ENCODE results near the gene VPS45.

The VPS45 gene

GRCh38 chr1:150072959-150073358 is 5.4 kb downstream of the VPS45 start:
- no peaks in the 10 kb centered on the region for H3K27me3 ChIP-seq (ENCODE audit: insufficient read depth, low read length)
- H3K36me3 ChIP-seq (ENCODE audit: insufficient read depth, low read length): peaks cover 63% of the 10 kb centered on the region
- WGBS: no CpG with 5 or more reads among the region's 3 CpGs
- no peak overlapping the region for H3K9ac ChIP-seq (ENCODE audit: low read depth, low read length)
- H3K4me1 ChIP-seq (ENCODE audit: insufficient read depth, low read length): no peaks in the 10 kb centered on the region
- H3K27ac ChIP-seq (ENCODE audit: low read depth, low read length): no peak overlapping the region
- H3K4me3 ChIP-seq (ENCODE audit: low read length): no peak overlapping the region
- H3K9me3 ChIP-seq (ENCODE audit: insufficient read depth, low read depth, low read length): no peaks in the 10 kb centered on the region

DNA sequence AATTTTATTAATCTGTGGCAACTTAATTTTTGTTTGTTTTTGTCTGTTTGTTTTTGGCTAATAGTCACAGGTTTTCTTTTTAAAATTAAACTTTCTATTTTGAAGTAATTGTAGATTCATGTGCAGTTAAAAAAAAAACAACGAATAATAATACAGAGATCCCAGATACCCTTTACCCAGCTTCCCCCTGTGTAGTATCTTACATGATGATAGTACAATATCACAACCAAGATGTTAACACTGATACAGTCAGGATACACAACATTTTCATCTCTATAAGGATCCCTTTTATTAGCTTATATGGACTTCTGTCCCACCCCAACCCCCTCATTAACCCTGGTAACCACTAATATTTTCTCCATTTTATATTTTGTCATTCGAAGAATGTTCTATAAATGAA is 5.9 kb downstream of the VPS45 start:
- Histone ChIP-seq H3K9ac (ENCODE audit: low read depth, low read length) (no peak overlapping the region), H3K36me3 (ENCODE audit: insufficient read depth, low read length) (peaks cover 66% of the 10 kb centered on the region), H3K27me3 (ENCODE audit: insufficient read depth, low read length) (no peaks in the 10 kb centered on the region), H3K4me3 (ENCODE audit: low read length) (no peak overlapping the region), H3K27ac (ENCODE audit: low read depth, low read length) (no peak overlapping the region), H3K4me1 (ENCODE audit: insufficient read depth, low read length) (no peaks in the 10 kb centered on the region), H3K9me3 (ENCODE audit: insufficient read depth, low read depth, low read length) (no peaks in the 10 kb centered on the region)
- 86% methylated on average over 1 of the region's 2 CpGs for WGBS

DNA sequence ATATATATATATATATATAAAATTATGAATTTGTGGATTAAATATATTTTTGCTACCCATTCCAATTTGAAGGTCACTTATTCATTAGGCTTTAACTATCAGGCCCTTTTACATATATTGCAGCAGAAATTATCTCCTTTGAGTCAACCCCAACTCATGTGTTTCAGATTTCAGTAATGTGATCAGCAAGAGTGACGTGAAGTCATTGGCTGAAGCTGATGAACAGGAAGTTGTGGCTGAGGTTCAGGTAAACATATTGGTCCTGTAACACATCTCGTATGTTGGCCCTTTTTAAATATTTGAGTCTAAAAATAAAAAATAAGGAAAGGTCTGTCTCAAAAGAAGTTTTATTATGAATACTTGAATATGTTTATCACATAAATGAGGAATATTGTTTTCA is 8.5 kb downstream of the VPS45 start:
- Histone ChIP-seq H3K27ac (ENCODE audit: low read depth, low read length) (no peak overlapping the region), H3K4me1 (ENCODE audit: insufficient read depth, low read length) (no peaks in the 10 kb centered on the region), H3K4me3 (ENCODE audit: low read length) (no peak overlapping the region), H3K9ac (ENCODE audit: low read depth, low read length) (no peak overlapping the region), H3K9me3 (ENCODE audit: insufficient read depth, low read depth, low read length) (no peaks in the 10 kb centered on the region), H3K36me3 (ENCODE audit: insufficient read depth, low read length) (peaks cover 67% of the 10 kb centered on the region), H3K27me3 (ENCODE audit: insufficient read depth, low read length) (no peaks in the 10 kb centered on the region)
- 89% methylated on average over 2 of the region's 2 CpGs for WGBS

DNA sequence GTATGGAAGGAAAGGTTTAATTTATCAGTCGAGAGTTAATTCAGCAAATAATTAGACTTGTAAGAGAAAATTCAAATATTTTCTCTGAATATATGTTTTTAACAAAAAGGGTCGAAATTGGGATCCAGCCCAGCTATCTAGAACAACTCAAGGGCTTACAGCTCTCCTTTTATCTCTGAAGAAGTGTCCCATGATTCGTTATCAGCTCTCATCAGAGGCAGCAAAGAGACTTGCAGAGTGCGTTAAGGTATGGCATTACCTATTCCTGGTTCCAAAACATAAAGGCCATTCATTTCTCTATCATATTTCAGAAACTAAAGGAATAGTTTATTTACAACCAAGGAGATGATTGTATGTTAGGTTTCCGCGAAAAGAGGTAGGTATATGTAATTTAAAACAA is 9.4 kb downstream of the VPS45 start:
- H3K9me3 ChIP-seq (ENCODE audit: insufficient read depth, low read depth, low read length): no peaks in the 10 kb centered on the region
- H3K4me1 ChIP-seq (ENCODE audit: insufficient read depth, low read length): no peaks in the 10 kb centered on the region
- H3K27ac ChIP-seq (ENCODE audit: low read depth, low read length): no peak overlapping the region
- no peak overlapping the region for H3K4me3 ChIP-seq (ENCODE audit: low read length)
- H3K9ac ChIP-seq (ENCODE audit: low read depth, low read length): no peak overlapping the region
- H3K36me3 ChIP-seq (ENCODE audit: insufficient read depth, low read length): peaks cover 74% of the 10 kb centered on the region
- WGBS: 92% methylated on average over 3 of the region's 6 CpGs
- no peaks in the 10 kb centered on the region for H3K27me3 ChIP-seq (ENCODE audit: insufficient read depth, low read length)

GRCh38 chr1:150080784-150081183 is 13.2 kb downstream of the VPS45 start:
- peaks cover 77% of the 10 kb centered on the region for H3K36me3 ChIP-seq (ENCODE audit: insufficient read depth, low read length)
- H3K27ac ChIP-seq (ENCODE audit: low read depth, low read length): no peak overlapping the region
- no peaks in the 10 kb centered on the region for H3K9me3 ChIP-seq (ENCODE audit: insufficient read depth, low read depth, low read length)
- H3K4me1 ChIP-seq (ENCODE audit: insufficient read depth, low read length): no peaks in the 10 kb centered on the region
- H3K4me3 ChIP-seq (ENCODE audit: low read length): no peak overlapping the region
- no peaks in the 10 kb centered on the region for H3K27me3 ChIP-seq (ENCODE audit: insufficient read depth, low read length)
- H3K9ac ChIP-seq (ENCODE audit: low read depth, low read length): no peak overlapping the region

GRCh38 chr1:150082494-150082893 is 14.9 kb downstream of the VPS45 start:
- H3K4me1 ChIP-seq (ENCODE audit: insufficient read depth, low read length): no peaks in the 10 kb centered on the region
- no peaks in the 10 kb centered on the region for H3K9me3 ChIP-seq (ENCODE audit: insufficient read depth, low read depth, low read length)
- peaks cover 74% of the 10 kb centered on the region for H3K36me3 ChIP-seq (ENCODE audit: insufficient read depth, low read length)
- no peak overlapping the region for H3K4me3 ChIP-seq (ENCODE audit: low read length)
- whole genome bisulfite sequencing: 96% methylated on average over 4 of the region's 4 CpGs
- no peaks in the 10 kb centered on the region for H3K27me3 ChIP-seq (ENCODE audit: insufficient read depth, low read length)
- H3K9ac ChIP-seq (ENCODE audit: low read depth, low read length): no peak overlapping the region
- H3K27ac ChIP-seq (ENCODE audit: low read depth, low read length): no peak overlapping the region

DNA sequence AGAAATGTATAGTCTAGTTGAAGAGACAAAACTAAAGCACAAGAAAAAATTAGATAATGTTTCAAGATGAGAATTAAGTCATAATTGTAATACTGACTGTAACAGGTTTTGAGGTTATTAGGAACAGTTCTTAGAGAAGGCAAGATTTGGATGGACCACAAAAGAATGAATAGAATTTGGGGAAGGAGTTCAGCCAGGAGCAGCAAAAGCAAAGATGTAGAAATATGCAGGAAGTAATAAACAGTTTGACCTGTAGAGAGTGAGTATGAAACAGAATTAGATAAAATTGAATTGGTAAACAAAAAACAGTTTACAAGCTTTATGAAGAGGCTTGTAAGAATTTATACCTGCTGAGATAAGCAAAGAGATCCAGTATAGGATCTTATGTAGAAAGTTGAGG is 16.3 kb downstream of the VPS45 start:
- Histone ChIP-seq H3K27me3 (ENCODE audit: insufficient read depth, low read length) (no peaks in the 10 kb centered on the region), H3K9ac (ENCODE audit: low read depth, low read length) (no peak overlapping the region), H3K27ac (ENCODE audit: low read depth, low read length) (no peak overlapping the region), H3K9me3 (ENCODE audit: insufficient read depth, low read depth, low read length) (no peaks in the 10 kb centered on the region), H3K4me1 (ENCODE audit: insufficient read depth, low read length) (no peaks in the 10 kb centered on the region), H3K36me3 (ENCODE audit: insufficient read depth, low read length) (peaks cover 77% of the 10 kb centered on the region), H3K4me3 (ENCODE audit: low read length) (no peak overlapping the region)

DNA sequence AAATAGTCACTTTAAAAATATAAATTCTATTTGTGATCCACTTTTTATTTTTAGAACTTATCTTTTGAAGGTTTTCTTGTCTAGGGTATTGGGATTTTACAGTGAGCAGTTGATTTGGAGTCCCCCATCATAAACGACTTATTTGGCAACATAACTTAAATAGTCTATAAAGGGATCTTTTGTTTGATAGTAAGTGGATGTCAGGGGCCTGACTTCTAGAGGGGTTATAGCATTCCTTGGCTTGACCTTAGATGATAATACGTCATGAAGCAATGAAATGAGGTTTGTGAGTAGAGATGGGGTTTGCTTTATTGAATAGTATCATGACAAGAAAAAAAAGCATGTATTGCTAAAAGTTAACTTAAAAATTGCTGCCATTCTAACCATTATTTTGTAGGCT is 17.8 kb downstream of the VPS45 start:
- Histone ChIP-seq H3K27ac (ENCODE audit: low read depth, low read length) (no peak overlapping the region), H3K36me3 (ENCODE audit: insufficient read depth, low read length) (peaks cover 74% of the 10 kb centered on the region), H3K4me3 (ENCODE audit: low read length) (no peak overlapping the region), H3K9ac (ENCODE audit: low read depth, low read length) (no peak overlapping the region), H3K9me3 (ENCODE audit: insufficient read depth, low read depth, low read length) (no peaks in the 10 kb centered on the region), H3K27me3 (ENCODE audit: insufficient read depth, low read length) (no peaks in the 10 kb centered on the region), H3K4me1 (ENCODE audit: insufficient read depth, low read length) (no peaks in the 10 kb centered on the region)
- 84% methylated on average over 1 of the region's 2 CpGs for WGBS

DNA sequence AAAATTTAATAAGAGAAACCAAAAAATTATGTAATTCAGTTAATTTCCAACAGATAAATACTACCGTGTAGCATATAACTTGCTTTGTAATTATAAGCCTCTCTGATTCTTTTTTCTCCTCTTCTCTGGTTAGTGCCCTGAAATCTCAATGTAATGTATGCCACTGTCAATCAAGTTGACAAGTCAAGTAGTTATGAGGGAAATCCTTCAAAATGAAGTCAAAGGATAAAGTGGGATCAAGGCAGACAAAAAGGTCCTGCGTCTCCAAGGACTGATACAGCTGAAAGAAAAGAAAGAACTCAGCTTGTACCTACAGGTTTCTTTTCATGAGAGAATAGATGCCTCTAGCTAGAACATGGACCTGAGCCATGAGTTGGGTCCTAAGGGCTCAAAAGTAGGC is 19.8 kb downstream of the VPS45 start:
- no peak overlapping the region for H3K27ac ChIP-seq (ENCODE audit: low read depth, low read length)
- WGBS: 96% methylated on average over 2 of the region's 2 CpGs

DNA sequence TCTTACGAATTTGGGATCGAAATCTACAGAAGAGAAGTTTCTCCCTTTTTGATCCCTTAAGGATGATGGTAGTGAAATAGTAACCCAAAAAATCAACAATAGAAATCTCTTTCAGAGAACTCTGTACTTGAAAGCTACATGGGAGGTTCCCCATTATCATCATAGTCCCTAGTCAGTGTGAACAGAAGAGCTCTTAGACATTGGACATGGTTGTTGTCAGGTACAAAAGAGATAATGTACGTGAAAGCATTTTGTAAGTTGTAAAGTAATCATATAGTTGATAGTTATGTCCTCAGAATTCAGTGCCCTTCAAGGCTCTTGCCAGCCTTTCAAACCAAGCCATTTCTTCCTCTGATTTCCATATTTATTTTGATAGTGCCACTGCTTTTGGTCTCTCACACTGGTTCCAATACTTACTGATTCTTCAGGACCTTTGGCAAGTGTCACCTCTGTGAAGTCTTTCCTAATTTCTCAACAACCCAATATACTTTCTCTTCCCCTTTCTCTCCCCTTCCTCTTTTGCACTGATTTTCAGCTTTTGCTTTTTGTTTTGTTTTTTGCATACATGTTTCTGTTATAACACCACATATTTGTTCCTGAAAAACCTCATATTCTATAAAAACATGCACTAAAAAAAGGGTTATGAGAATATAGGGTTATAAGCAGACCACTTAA is 22.4 kb downstream of the VPS45 start:
- Histone ChIP-seq H3K4me3 (ENCODE audit: low read length) (no peak overlapping the region), H3K9ac (ENCODE audit: low read depth, low read length) (no peak overlapping the region), H3K9me3 (ENCODE audit: insufficient read depth, low read depth, low read length) (no peaks in the 10 kb centered on the region), H3K27me3 (ENCODE audit: insufficient read depth, low read length) (no peaks in the 10 kb centered on the region), H3K27ac (ENCODE audit: low read depth, low read length) (no peak overlapping the region), H3K36me3 (ENCODE audit: insufficient read depth, low read length) (peaks cover 65% of the 10 kb centered on the region), H3K4me1 (ENCODE audit: insufficient read depth, low read length) (no peaks in the 10 kb centered on the region)
- WGBS: 98% methylated on average over 3 of the region's 3 CpGs

More for the DNA sequence above, 19.8 kb downstream of the VPS45 start:
- Histone ChIP-seq H3K36me3 (ENCODE audit: insufficient read depth, low read length) (peaks cover 69% of the 10 kb centered on the region), H3K9me3 (ENCODE audit: insufficient read depth, low read depth, low read length) (no peaks in the 10 kb centered on the region), H3K4me1 (ENCODE audit: insufficient read depth, low read length) (no peaks in the 10 kb centered on the region), H3K27me3 (ENCODE audit: insufficient read depth, low read length) (no peaks in the 10 kb centered on the region), H3K4me3 (ENCODE audit: low read length) (no peak overlapping the region), H3K9ac (ENCODE audit: low read depth, low read length) (no peak overlapping the region)

- Histone ChIP-seq H3K27ac (ENCODE audit: low read depth, low read length) (no peak overlapping the region), H3K9me3 (ENCODE audit: insufficient read depth, low read depth, low read length) (no peaks in the 10 kb centered on the region), H3K36me3 (ENCODE audit: insufficient read depth, low read length) (peaks cover 62% of the 10 kb centered on the region), H3K4me3 (ENCODE audit: low read length) (no peak overlapping the region), H3K4me1 (ENCODE audit: insufficient read depth, low read length) (no peaks in the 10 kb centered on the region), H3K9ac (ENCODE audit: low read depth, low read length) (no peak overlapping the region), H3K27me3 (ENCODE audit: insufficient read depth, low read length) (no peaks in the 10 kb centered on the region)
- whole genome bisulfite sequencing: 93% methylated on average over 1 of the region's 3 CpGs
Observed at GRCh38 chr1:150092180-150092791, 24.7 kb downstream of the VPS45 start.

DNA sequence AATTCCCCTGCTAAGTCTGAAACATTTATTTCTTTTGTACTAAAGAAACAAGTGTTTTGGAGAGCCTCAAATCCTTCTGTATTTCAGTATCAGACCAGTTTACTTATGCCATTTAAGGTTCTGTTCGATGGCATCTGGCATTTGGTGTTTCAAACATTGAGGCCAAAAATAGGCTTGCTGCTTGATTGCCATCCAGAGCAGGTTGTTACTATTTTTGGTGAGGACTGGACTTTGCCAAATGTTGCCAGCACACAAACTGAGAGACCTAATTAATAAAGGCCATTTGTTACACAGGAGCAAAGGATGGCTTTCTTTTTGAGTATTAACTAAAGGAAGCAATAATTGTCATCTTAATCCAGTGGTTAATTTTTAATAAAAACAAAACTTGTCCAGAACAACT is 26.2 kb downstream of the VPS45 start:
- WGBS: 97% methylated on average over 1 of the region's 1 CpG
- Histone ChIP-seq H3K36me3 (ENCODE audit: insufficient read depth, low read length) (peaks cover 54% of the 10 kb centered on the region), H3K4me3 (ENCODE audit: low read length) (no peak overlapping the region), H3K9me3 (ENCODE audit: insufficient read depth, low read depth, low read length) (no peaks in the 10 kb centered on the region), H3K27ac (ENCODE audit: low read depth, low read length) (no peak overlapping the region), H3K27me3 (ENCODE audit: insufficient read depth, low read length) (no peaks in the 10 kb centered on the region), H3K9ac (ENCODE audit: low read depth, low read length) (no peak overlapping the region), H3K4me1 (ENCODE audit: insufficient read depth, low read length) (no peaks in the 10 kb centered on the region)
